GM23248 (cell line): ENCODE measurements around the gene ETFDH. TPM values are rescaled to one million over a fixed set of nuclear protein-coding genes. Genes with fewer than 3 reads are reported as not detected.
"Not testable (repeated sequence)": the region's sequence is repeated elsewhere in the genome, so short reads cannot be mapped to it uniquely, and the experiment has no call there.

Source experiments
- DNase-seq: peaks from one replicate; pipeline ENCODE4 v3.0.0-alpha.2; 2015
- H2AFZ ChIP-seq: fragments of 200-600 bp; sonication (generic); 2 replicates; pipeline ENCODE4 v1.6.1; 2016; ENCODE audit warnings: antibody characterized with exemption
- H3F3A ChIP-seq: fragments of 200-600 bp; sonication (generic); 2 replicates; pipeline ENCODE4 v1.6.1; 2016; ENCODE audit warnings: mild to moderate bottlenecking, antibody characterized with exemption, mixed run types; ENCODE audit not compliant: insufficient read depth
- H3K27ac ChIP-seq: fragments of 200-600 bp; sonication (generic); 2 replicates; pipeline ENCODE4 v1.5.1; 2016; ENCODE audit warnings: mild to moderate bottlenecking
- H3K27me3 ChIP-seq: fragments of 200-600 bp; sonication (generic); replicated peaks from 2 replicates; pipeline ENCODE4 v1.6.1; 2016; ENCODE audit warnings: mild to moderate bottlenecking; ENCODE audit not compliant: insufficient read depth
- H3K36me3 ChIP-seq: fragments of 200-600 bp; sonication (generic); 2 replicates; pipeline ENCODE4 v1.6.1; 2016; ENCODE audit warnings: low read depth, mild to moderate bottlenecking
- H3K4me1 ChIP-seq: fragments of 200-600 bp; sonication (generic); 2 replicates; pipeline ENCODE4 v1.6.1; 2016; ENCODE audit warnings: mild to moderate bottlenecking; ENCODE audit not compliant: insufficient read depth
- H3K4me2 ChIP-seq: fragments of 200-600 bp; sonication (generic); one replicate; pipeline ENCODE4 v1.6.1; 2016; ENCODE audit warnings: mild to moderate bottlenecking; ENCODE audit not compliant: unreplicated experiment
- H3K4me3 ChIP-seq: fragments of 200-600 bp; sonication (generic); 2 replicates; pipeline ENCODE4 v1.5.1; 2016; ENCODE audit warnings: mild to moderate bottlenecking
- H3K79me2 ChIP-seq: fragments of 200-600 bp; sonication (generic); 2 replicates; pipeline ENCODE4 v1.6.1; 2016; ENCODE audit warnings: mild to moderate bottlenecking; ENCODE audit not compliant: insufficient read depth
- H3K9ac ChIP-seq: fragments of 200-600 bp; sonication (generic); 2 replicates; pipeline ENCODE4 v1.6.1; 2016; ENCODE audit warnings: mild to moderate bottlenecking
- H3K9me2 ChIP-seq: fragments of 200-600 bp; sonication (generic); 2 replicates; pipeline ENCODE4 v1.6.1; 2016; ENCODE audit warnings: mixed run types, mild to moderate bottlenecking, moderate library complexity; ENCODE audit not compliant: insufficient read depth
- H3K9me3 ChIP-seq: fragments of 200-600 bp; sonication (generic); one replicate; pipeline ENCODE4 v1.6.1; 2017; ENCODE audit warnings: low read depth
- H4K20me1 ChIP-seq: fragments of 200-600 bp; sonication (generic); 2 replicates; pipeline ENCODE4 v1.6.0; 2016; ENCODE audit not compliant: insufficient read depth
- EZH2 ChIP-seq: fragments of 200-600 bp; sonication (generic); IDR thresholded peaks from 2 replicates; pipeline ENCODE4 v1.6.1; 2018; ENCODE audit warnings: antibody characterized with exemption, mild to moderate bottlenecking; ENCODE audit not compliant: insufficient read depth, poor library complexity, severe bottlenecking
- EZH2phosphoT487 ChIP-seq: fragments of 200-600 bp; sonication (generic); IDR thresholded peaks from 2 replicates; pipeline ENCODE4 v1.6.1; 2018; ENCODE audit warnings: antibody characterized with exemption, moderate library complexity, mild to moderate bottlenecking, low read depth; ENCODE audit not compliant: insufficient read depth
- WGBS, 2 experiments: methylation state at CpG; one replicate each; pipeline ENCODE4 v1.1.6; 2015 to 2017; ENCODE audit warnings: low lambda C conversion rate in 2 of 2, low coverage in 1 of 2; ENCODE audit errors: missing lambda C conversion rate in 2 of 2; 5-methylcytosine and 5-hydroxymethylcytosine counted together
- in situ Hi-C: fragments of 300-500 bp; cut with MboI; formaldehyde crosslinking; loops from 2 replicates; pipeline ENCODE4 v1.15.0; 2020
- polyA plus RNA-seq: library from polyadenylated mRNA; unstranded; fragments of >200 nt; fragmentation: Nextera tagmentation; extraction: Ambion mirVana; gene quantifications from 2 replicates; pipeline ENCODE4 v1.2.1, GENCODE V29; 2016
- total RNA-seq: library from RNA; depleted of rRNA; stranded (reverse); fragments of >200 nt; shearing (Covaris generic); gene quantifications from 2 replicates; pipeline ENCODE4 v1.2.3, GENCODE V29; 2014

ETFDH gene
- total and polyA plus RNA-seq, 2 experiments from 2014 or later = 18.5 to 24.1 TPM

DNA sequence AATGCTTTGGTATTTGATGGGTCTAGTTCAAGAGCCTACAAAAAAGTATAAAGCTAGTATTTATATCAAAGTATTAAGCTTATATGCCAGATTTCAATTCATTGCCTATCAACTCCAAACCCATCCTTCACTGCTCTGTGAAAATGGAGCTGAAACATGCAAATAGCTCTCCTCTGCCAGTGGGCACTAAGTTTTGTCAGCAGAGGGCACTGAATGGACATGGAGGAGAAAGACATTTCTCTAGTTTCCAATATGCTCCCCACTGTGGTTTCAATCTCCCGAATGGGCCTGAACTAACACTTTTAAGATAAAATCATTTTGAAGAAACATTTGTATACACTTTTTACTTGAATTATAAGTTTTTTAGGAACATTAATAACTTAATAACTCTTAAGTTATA lies 38.7 kb downstream of the ETFDH start:
- H3K36me3 ChIP-seq = peaks cover 56% of the 10 kb centered on the region
- H3K9me3 ChIP-seq = no peaks in the 10 kb centered on the region
- H3K79me2 ChIP-seq = no peaks in the 10 kb centered on the region
- no peak overlapping the region for H3K27ac ChIP-seq
- DNase-seq = peak; percentile 35
- H3K4me2 ChIP-seq = no peak overlapping the region
- no peak overlapping the region for H3K9ac ChIP-seq
- no peaks in the 10 kb centered on the region for H3K27me3 ChIP-seq
- H3K9me2 ChIP-seq = no peaks in the 10 kb centered on the region
- in situ Hi-C loops = no loop called here
- H4K20me1 ChIP-seq = no peaks in the 10 kb centered on the region
- TF ChIP-seq EZH2phosphoT487 = no peak
- no peak for TF ChIP-seq EZH2
- H3K4me3 ChIP-seq = no peak overlapping the region
- WGBS, 2 experiments = 44 to 58% methylated on average over 1 of the region's 1 CpG
- H2AFZ ChIP-seq = no peak overlapping the region
- H3F3A ChIP-seq = 0 out of 2 replicates have a peak, but pooled peaks cover 7% of the 10 kb centered on the region
- no peaks in the 10 kb centered on the region for H3K4me1 ChIP-seq

DNA sequence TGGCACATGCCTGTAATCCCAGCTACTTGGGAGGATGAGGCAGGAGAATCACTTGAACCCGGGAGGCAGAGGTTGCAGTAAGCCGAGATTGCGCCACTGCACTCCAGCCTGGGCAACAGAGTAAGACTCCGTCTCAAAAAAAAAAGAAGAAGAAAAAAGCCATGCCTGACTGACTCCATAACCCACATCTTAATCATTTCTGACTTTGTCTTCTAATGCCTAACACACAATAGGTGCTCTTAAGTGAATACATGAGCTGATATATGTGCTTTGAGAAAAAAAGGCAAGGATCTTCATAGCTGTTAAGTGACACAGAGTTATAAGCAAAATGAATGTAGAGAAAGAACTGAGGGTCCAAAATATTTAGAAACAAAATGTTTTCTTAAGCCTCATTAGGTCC lies 40.5 kb downstream of the ETFDH start:
- H3K4me3 ChIP-seq, DNase-seq: not testable (repeated sequence)

GRCh38 chr4:158714937-158715336 lies 42.8 kb downstream of the ETFDH start:
- Histone ChIP-seq H3K4me3 (no peak overlapping the region), H3F3A (0 out of 2 replicates have a peak, but pooled peaks cover 4% of the 10 kb centered on the region), H3K9ac (no peak overlapping the region), H4K20me1 (no peaks in the 10 kb centered on the region), H2AFZ (no peak overlapping the region), H3K79me2 (peaks cover 3% of the 10 kb centered on the region), H3K4me2 (no peak overlapping the region), H3K9me2 (no peaks in the 10 kb centered on the region), H3K27ac (no peak overlapping the region), H3K27me3 (no peaks in the 10 kb centered on the region), H3K36me3 (peaks cover 57% of the 10 kb centered on the region), H3K4me1 (no peaks in the 10 kb centered on the region), H3K9me3 (no peaks in the 10 kb centered on the region)
- DNase-seq = no peak
- in situ Hi-C loops = no loop called here
- TF ChIP-seq EZH2 (no peak), EZH2phosphoT487 (no peak)
- 87 to 88% methylated on average over 4 of the region's 4 CpGs for WGBS, 2 experiments

More for the DNA sequence above, 40.5 kb downstream of the ETFDH start:
- H3K27ac ChIP-seq, H3K27me3 ChIP-seq, H2AFZ ChIP-seq, H3F3A ChIP-seq, H3K9me2 ChIP-seq, H3K9me3 ChIP-seq, in situ Hi-C loops, H3K4me2 ChIP-seq, H3K79me2 ChIP-seq, H3K9ac ChIP-seq, H3K4me1 ChIP-seq, H4K20me1 ChIP-seq: not testable (repeated sequence)
- 99 to 100% methylated on average over 4 of the region's 4 CpGs for WGBS, 2 experiments
- H3K36me3 ChIP-seq = peaks cover 56% of the 10 kb centered on the region

DNA sequence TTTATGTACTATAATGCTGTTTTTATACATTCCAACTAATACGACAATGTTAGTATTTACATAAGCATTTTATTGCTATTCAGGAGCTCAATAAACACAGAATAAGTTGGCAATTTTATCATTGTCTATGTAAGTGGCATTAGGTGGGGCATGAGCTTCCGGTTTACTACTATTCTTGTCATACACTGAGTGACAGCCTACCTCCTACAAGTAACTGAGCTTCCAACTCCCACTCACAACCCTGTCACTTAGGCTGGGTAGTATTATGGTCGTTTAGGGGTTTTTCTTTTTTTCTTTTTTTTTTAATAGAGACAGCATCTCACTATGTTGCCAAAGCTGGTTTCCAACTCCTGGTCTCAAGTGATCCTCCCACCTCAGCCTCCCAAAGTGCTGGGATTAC lies 43.7 kb downstream of the ETFDH start:
- 0 out of 2 replicates have a peak, but pooled peaks cover 4% of the 10 kb centered on the region for H3F3A ChIP-seq
- no peaks in the 10 kb centered on the region for H3K9me3 ChIP-seq
- 62 to 64% methylated on average over 3 of the region's 3 CpGs for WGBS, 2 experiments
- in situ Hi-C loops = no loop called here
- H3K36me3 ChIP-seq = peaks cover 50% of the 10 kb centered on the region
- no peak for TF ChIP-seq EZH2
- no peak for TF ChIP-seq EZH2phosphoT487
- H3K4me1 ChIP-seq = no peaks in the 10 kb centered on the region
- no peaks in the 10 kb centered on the region for H3K9me2 ChIP-seq
- H3K79me2 ChIP-seq = peaks cover 6% of the 10 kb centered on the region
- no peak overlapping the region for H3K4me2 ChIP-seq
- H2AFZ ChIP-seq = no peak overlapping the region
- H3K9ac ChIP-seq = no peak overlapping the region
- H3K27me3 ChIP-seq = no peaks in the 10 kb centered on the region
- H4K20me1 ChIP-seq = no peaks in the 10 kb centered on the region
- no peak overlapping the region for H3K27ac ChIP-seq
- DNase-seq = no peak
- H3K4me3 ChIP-seq = no peak overlapping the region

GRCh38 chr4:158721680-158722079 lies 49.6 kb downstream of the ETFDH start:
- H3K4me3 ChIP-seq = peak overlapping the region; percentile 90
- H3K9me3 ChIP-seq = no peaks in the 10 kb centered on the region
- no peaks in the 10 kb centered on the region for H4K20me1 ChIP-seq
- H3K27me3 ChIP-seq = no peaks in the 10 kb centered on the region
- H3K4me1 ChIP-seq = peaks cover 10% of the 10 kb centered on the region
- peaks cover 28% of the 10 kb centered on the region for H3K79me2 ChIP-seq
- DNase-seq = no peak
- no peaks in the 10 kb centered on the region for H3F3A ChIP-seq
- H3K9me2 ChIP-seq = no peaks in the 10 kb centered on the region
- TF ChIP-seq EZH2phosphoT487 (no peak), EZH2 (no peak)
- peak overlapping the region; percentile 91; the same call in 1 of the 2 replicates for H2AFZ ChIP-seq
- H3K27ac ChIP-seq = no peak overlapping the region
- 96 to 97% methylated on average over 1 of the region's 1 CpG for WGBS, 2 experiments
- H3K36me3 ChIP-seq = peaks cover 14% of the 10 kb centered on the region
- in situ Hi-C loops = no loop called here
- peak overlapping the region; percentile 91 for H3K4me2 ChIP-seq
- peak overlapping the region; percentile 93 for H3K9ac ChIP-seq
